AG10803 (cell line): ENCODE data around the gene ACBD5.

Experiments used
- DNase-seq: peaks from one replicate; pipeline ENCODE4 v3.0.0; 2010; ENCODE audit warnings: low read depth
- H3K4me3 ChIP-seq: 2 replicates; pipeline ENCODE4 v1.5.1; 2011; ENCODE audit warnings: mild to moderate bottlenecking, low read length, control low read depth
- TF ChIP-seq, protein P1 (sequence below): conservative IDR thresholded peaks from 2 replicates; pipeline ENCODE4 v1.5.1; 2011; ENCODE audit warnings: mild to moderate bottlenecking, low read length, control low read depth, inconsistent platforms

Gene ACBD5

DNA sequence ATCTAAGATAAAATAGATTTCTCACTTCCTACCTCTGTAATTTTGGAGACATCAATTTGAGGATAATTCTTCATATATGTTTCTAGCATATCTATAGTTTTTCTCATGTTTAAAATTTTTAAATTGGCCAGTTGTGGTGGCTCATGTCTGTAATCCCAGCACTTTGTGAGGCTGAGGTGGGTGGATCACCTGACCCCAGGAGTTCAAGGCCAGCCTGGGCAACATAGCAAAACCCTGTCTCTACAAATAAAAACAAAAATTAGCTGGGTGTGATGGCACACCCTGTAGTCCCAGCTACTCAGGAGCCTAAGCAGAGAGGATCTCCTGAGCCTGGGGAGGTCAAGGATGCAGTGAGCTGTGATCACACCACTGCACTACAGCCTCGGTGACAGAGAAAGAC lies 4.9 kb downstream of the ACBD5 start:
- TF ChIP-seq, protein P1, sequence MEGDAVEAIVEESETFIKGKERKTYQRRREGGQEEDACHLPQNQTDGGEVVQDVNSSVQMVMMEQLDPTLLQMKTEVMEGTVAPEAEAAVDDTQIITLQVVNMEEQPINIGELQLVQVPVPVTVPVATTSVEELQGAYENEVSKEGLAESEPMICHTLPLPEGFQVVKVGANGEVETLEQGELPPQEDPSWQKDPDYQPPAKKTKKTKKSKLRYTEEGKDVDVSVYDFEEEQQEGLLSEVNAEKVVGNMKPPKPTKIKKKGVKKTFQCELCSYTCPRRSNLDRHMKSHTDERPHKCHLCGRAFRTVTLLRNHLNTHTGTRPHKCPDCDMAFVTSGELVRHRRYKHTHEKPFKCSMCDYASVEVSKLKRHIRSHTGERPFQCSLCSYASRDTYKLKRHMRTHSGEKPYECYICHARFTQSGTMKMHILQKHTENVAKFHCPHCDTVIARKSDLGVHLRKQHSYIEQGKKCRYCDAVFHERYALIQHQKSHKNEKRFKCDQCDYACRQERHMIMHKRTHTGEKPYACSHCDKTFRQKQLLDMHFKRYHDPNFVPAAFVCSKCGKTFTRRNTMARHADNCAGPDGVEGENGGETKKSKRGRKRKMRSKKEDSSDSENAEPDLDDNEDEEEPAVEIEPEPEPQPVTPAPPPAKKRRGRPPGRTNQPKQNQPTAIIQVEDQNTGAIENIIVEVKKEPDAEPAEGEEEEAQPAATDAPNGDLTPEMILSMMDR = no peak
- no peak for DNase-seq
- no peak overlapping the region for H3K4me3 ChIP-seq

DNA sequence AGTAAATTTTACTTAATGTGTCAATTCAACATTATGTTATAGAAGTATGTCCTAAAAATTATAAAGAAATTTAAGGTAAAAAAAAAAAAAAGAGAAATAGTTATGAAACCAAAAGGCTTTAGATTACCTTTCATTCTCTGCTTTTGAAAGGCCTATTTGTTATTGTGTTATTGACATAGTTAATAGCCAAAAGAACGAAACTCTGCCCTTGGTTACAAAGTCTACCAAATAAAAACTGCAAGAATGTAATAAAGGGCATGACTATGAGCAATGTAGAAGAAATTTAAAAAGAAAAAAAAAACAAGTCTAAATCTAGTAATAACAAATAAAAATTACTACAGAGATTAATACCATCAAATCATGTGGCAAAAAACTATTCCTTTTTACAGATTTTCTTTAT lies 10.6 kb downstream of the ACBD5 start:
- DNase-seq = no peak
- TF ChIP-seq, protein P1 = no peak
- H3K4me3 ChIP-seq = no peak overlapping the region

DNA sequence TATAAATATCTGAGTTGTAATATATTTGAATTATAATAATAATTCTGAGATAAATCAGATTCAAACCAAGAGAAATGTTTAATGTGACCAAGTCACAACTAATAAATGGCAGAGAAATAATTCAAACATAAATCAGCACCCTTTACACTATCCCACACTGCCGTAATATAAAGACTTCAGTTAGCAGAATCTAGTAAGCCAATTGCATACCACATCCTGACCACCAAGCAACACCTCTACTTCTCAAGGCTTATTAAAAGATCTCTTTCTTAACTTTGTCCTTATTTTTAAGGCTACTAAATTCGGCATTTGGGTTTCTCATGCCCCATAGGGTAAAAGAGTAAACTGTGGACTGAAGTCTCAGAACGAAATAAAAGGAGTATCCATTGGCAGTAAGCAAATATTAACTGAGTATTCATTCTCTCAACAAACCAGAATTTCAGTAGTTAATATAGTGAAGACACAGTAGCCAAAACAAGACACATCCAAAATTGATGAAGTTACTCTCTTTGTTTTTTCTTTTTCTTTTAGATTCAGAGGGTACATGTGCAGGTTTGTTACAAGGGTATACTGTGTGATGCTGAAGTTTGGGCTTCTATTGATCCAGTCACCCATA lies 14.8 kb downstream of the ACBD5 start:
- no peak for DNase-seq
- H3K4me3 ChIP-seq = no peak overlapping the region
- TF ChIP-seq, protein P1 = no peak

DNA sequence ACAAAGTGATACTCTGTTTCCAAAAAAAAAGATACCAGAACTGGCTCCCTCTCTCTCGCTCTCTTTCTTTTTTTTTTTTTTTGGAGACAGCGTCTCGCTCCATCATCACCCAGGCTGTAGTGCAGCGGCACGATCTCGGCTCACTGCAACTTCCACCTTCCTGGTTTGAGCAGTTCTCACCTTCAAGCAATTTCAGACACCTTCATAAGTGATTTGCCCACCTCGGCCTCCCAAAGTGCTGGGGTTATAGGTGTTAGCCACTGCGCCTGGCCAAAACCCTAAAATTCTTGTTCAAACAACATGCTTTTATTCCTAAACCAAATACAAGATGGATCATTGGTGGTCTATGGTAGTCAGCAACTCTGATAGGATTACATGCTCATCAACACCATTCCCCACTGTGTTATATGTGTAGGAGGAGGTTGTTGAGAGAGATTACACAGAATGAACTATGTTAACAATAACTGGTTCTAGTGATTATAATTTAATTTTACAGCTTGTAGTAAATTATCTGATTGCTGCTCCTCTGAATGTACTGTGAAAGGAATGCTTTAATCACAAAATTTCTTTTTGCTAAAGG lies 15.5 kb downstream of the ACBD5 start:
- H3K4me3 ChIP-seq = no peak overlapping the region
- TF ChIP-seq, protein P1 = no peak
- no peak for DNase-seq

DNA sequence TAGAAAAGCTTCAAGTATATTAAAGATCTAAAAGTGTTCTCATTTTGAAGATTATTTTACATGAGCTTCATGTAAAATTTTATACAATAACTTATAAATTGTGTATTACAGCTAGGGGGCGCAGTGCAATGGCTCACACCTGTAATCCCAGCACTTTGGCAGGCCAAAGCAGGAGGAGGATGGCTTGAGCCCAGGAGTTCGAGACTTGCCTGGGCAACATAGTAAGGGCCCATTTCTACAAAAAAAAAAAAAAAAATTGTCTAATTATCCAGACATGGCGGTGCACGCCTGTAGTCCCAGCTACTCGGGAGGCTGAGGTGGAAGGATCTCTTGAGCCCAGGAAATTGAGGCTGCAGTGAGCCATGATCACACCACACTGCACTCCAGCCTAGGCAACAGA lies 16.6 kb downstream of the ACBD5 start:
- no peak overlapping the region for H3K4me3 ChIP-seq
- peak; percentile 37 for DNase-seq
- TF ChIP-seq, protein P1 = peak; percentile 54

DNA sequence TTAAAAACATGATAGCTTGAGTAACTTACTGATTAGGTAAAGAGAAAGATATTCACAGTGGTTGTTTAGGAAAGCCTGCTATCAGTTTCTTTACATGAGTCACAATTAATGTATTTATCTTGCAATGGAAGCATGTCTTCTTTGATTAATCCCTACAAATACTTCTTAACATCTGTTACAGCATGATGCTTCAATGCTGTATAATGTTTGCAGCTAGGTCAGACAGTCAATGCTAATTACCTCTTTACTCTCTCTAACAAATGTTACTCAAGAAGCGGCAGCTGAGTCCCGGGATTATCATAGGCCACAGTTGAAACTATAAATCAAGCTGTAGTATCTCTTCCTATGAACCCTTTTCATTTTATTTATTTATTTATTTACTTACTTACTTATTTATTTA lies 33.2 kb downstream of the ACBD5 start:
- TF ChIP-seq, protein P1 = no peak
- DNase-seq = no peak
- no peak overlapping the region for H3K4me3 ChIP-seq

DNA sequence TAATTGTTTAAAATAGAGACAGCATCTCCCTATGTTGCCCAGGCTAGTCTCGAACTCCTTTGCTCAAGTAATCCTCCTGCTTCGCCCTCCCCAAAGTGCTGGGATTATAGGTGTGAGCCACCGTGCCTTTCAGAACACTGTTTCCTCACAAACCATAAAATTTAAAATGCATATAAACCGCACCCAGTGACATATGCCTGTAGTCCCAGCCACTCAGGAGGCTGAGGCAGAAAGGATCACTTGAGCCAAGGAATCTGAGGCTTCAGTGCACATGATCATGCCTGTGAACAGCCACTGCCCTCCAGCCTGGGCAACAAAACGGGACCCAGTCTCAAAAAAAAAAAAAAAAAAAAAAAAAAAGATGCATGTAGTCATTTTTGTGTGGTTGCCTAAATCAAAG lies 36.8 kb downstream of the ACBD5 start:
- TF ChIP-seq, protein P1 = no peak
- H3K4me3 ChIP-seq = no peak overlapping the region
- no peak for DNase-seq
